Naive thymus-derived CD8-positive, alpha-beta T cell (primary cell): ENCODE results near the gene ZEB2. TPM values are rescaled to one million over a fixed set of nuclear protein-coding genes. Genes with fewer than 3 reads are reported as not detected.

ENCODE experiments used
- ATAC-seq, 2 donors: fragments of 150-1000 bp; cut with Tn5 transposase in 1 of 2; sonication (Bioruptor Pico), chemical (Tn5 transposase) in 1 of 2; 1 replicate in 1 of 2; 2 replicates in 1 of 2; pipeline ENCODE4 v1.10.0; 2021; ENCODE audit warnings: mild to moderate bottlenecking in 2 of 2, moderate library complexity in 2 of 2
- POLR2A ChIA-PET: fragments of 350-600 bp; sonication (Branson Sonifier 250); formaldehyde crosslinking; loops from one replicate; lab custom pipeline; 2021; ENCODE audit warnings: antibody characterized with exemption; lab: Charles Lee
- DNase-seq, 10 donors: peaks; one replicate each; pipeline versions ENCODE4 v3.0.0 to v3.0.0-alpha.2; 2020 to 2022
- H3K27ac Mint-ChIP-seq, 10 donors: one replicate each; pipeline ENCODE4 v1.8.0; 2020 to 2022; ENCODE audit warnings: mild to moderate bottlenecking in 10 of 10, mixed read lengths in 10 of 10, moderate library complexity in 4 of 10, inconsistent platforms in 1 of 10
- H3K27me3 Mint-ChIP-seq, 5 donors: one replicate each; pipeline ENCODE4 v1.8.0; 2021 to 2022; ENCODE audit warnings: mixed read lengths in 5 of 5
- H3K36me3 Mint-ChIP-seq, 3 donors: one replicate each; pipeline ENCODE4 v1.8.0; 2020 to 2022; ENCODE audit warnings: mixed read lengths in 3 of 3, mild to moderate bottlenecking in 2 of 3, inconsistent platforms in 1 of 3
- H3K4me1 Mint-ChIP-seq, 4 donors: one replicate each; pipeline ENCODE4 v1.8.0; 2021 to 2022; ENCODE audit warnings: mixed read lengths in 4 of 4
- H3K4me3 Mint-ChIP-seq, 10 donors: one replicate each; pipeline ENCODE4 v1.8.0; 2020 to 2022; ENCODE audit warnings: mild to moderate bottlenecking in 10 of 10, mixed read lengths in 10 of 10, moderate library complexity in 6 of 10, inconsistent platforms in 1 of 10
- H3K9me3 Mint-ChIP-seq, 9 donors: one replicate each; pipeline ENCODE4 v1.8.0; 2020 to 2022; ENCODE audit warnings: mixed read lengths in 9 of 9, mild to moderate bottlenecking in 3 of 9, inconsistent platforms in 1 of 9, moderate library complexity in 1 of 9
- polyA plus RNA-seq, 3 donors: library from polyadenylated mRNA; unstranded; fragments of 300-500 nt; fragmentation: Illumina TruSeq; gene quantifications; one replicate each; pipeline ENCODE4 v1.2.3, GENCODE V29; 2021
- total RNA-seq, 8 experiments: library from RNA in 2 of 8; stranded (reverse) in 2 of 8; gene quantifications; one replicate each; pipeline ENCODE4 v1.2.3 and lab custom pipeline; 2021 to 2026

The ZEB2 gene
- total and polyA plus RNA-seq, 5 experiments from 2014 or later, result 0.08 to 18.8 (median 8.2) TPM

- POLR2A ChIA-PET, result no interaction called here
- H3K27ac Mint-ChIP-seq, result peak overlapping the region in 2 of 10 donors; percentile 42 to 65
- ATAC-seq (no peak), DNase-seq (no peak)
- H3K36me3 Mint-ChIP-seq, result no peaks in the 10 kb centered on the region
- H3K9me3 Mint-ChIP-seq, result no peaks in the 10 kb centered on the region
- H3K4me3 Mint-ChIP-seq, result peak overlapping the region in 1 of 10 donors; percentile 1
- H3K27me3 Mint-ChIP-seq, result peaks cover 0 to 4% (median 3%) of the 10 kb centered on the region in 5 donors
- peaks cover 0 to 16% (median 6%) of the 10 kb centered on the region in 4 donors for H3K4me1 Mint-ChIP-seq
These were observed 49.1 kb downstream of the ZEB2 start for GRCh38 chr2:144470816-144471215.

GRCh38 chr2:144470334-144470733 lies 49.6 kb downstream of the ZEB2 start:
- Mint-ChIP-seq H3K9me3 (no peaks in the 10 kb centered on the region), H3K4me1 (peaks cover 0 to 15% (median 6%) of the 10 kb centered on the region in 4 donors), H3K27ac (peak overlapping the region in 2 of 10 donors; percentile 20 to 42), H3K4me3 (no peak overlapping the region), H3K36me3 (no peaks in the 10 kb centered on the region), H3K27me3 (peaks cover 0 to 4% (median 3%) of the 10 kb centered on the region in 5 donors)
- DNase-seq, result no peak
- no peak for ATAC-seq
- POLR2A ChIA-PET, result no interaction called here

GRCh38 chr2:144469798-144470197 lies 50.1 kb downstream of the ZEB2 start:
- H3K4me1 Mint-ChIP-seq, result peaks cover 0 to 12% (median 6%) of the 10 kb centered on the region in 4 donors
- peaks cover 0 to 4% (median 3%) of the 10 kb centered on the region in 5 donors for H3K27me3 Mint-ChIP-seq
- no peaks in the 10 kb centered on the region for H3K9me3 Mint-ChIP-seq
- H3K27ac Mint-ChIP-seq, result peak overlapping the region in 1 of 10 donors; percentile 20
- ATAC-seq (no peak), DNase-seq (no peak)
- H3K36me3 Mint-ChIP-seq, result no peaks in the 10 kb centered on the region
- POLR2A ChIA-PET, result no interaction called here
- no peak overlapping the region for H3K4me3 Mint-ChIP-seq

- Mint-ChIP-seq H3K36me3 (no peaks in the 10 kb centered on the region), H3K4me1 (peaks cover 0 to 12% (median 6%) of the 10 kb centered on the region in 4 donors), H3K27me3 (peaks cover 0 to 4% (median 3%) of the 10 kb centered on the region in 5 donors), H3K9me3 (no peaks in the 10 kb centered on the region), H3K4me3 (no peak overlapping the region), H3K27ac (peak overlapping the region in 1 of 10 donors; percentile 84)
- POLR2A ChIA-PET, result no interaction called here
- DNase-seq (no peak), ATAC-seq (no peak)
These were observed 50.9 kb downstream of the ZEB2 start for GRCh38 chr2:144468823-144469595.

GRCh38 chr2:144467502-144468137 lies 52.3 kb downstream of the ZEB2 start:
- Mint-ChIP-seq H3K27me3 (peaks cover 0 to 4% (median 3%) of the 10 kb centered on the region in 5 donors), H3K9me3 (no peaks in the 10 kb centered on the region), H3K27ac (peak overlapping the region in 4 of 10 donors; percentile 1 to 84 (median 23)), H3K4me3 (peak overlapping the region in 1 of 10 donors; percentile 64), H3K36me3 (no peaks in the 10 kb centered on the region), H3K4me1 (peaks cover 0 to 13% (median 6%) of the 10 kb centered on the region in 4 donors)
- ATAC-seq (no peak), DNase-seq (no peak)
- POLR2A ChIA-PET, result no interaction called here

- Mint-ChIP-seq H3K9me3 (no peaks in the 10 kb centered on the region), H3K27ac (peak overlapping the region in 1 of 10 donors; percentile 86), H3K27me3 (peaks cover 0 to 4% (median 3%) of the 10 kb centered on the region in 5 donors), H3K36me3 (no peaks in the 10 kb centered on the region), H3K4me1 (peaks cover 0 to 22% (median 6%) of the 10 kb centered on the region in 4 donors), H3K4me3 (no peak overlapping the region)
- DNase-seq (no peak), ATAC-seq (no peak)
- POLR2A ChIA-PET, result no interaction called here
These were observed 53.3 kb downstream of the ZEB2 start for GRCh38 chr2:144466637-144467036.

- H3K9me3 Mint-ChIP-seq, result no peaks in the 10 kb centered on the region
- ATAC-seq, result no peak
- H3K36me3 Mint-ChIP-seq, result no peaks in the 10 kb centered on the region
- no peak for DNase-seq
- no peak overlapping the region for H3K4me3 Mint-ChIP-seq
- peaks cover 0 to 4% (median 3%) of the 10 kb centered on the region in 5 donors for H3K27me3 Mint-ChIP-seq
- H3K4me1 Mint-ChIP-seq, result peaks cover 0 to 29% (median 5%) of the 10 kb centered on the region in 4 donors
- peak overlapping the region in 2 of 10 donors; percentile 45 to 86 for H3K27ac Mint-ChIP-seq
- POLR2A ChIA-PET, result no interaction called here
These were observed 54.2 kb downstream of the ZEB2 start for GRCh38 chr2:144465749-144466148.

GRCh38 chr2:144464730-144465129 lies 55.2 kb downstream of the ZEB2 start:
- no peak for DNase-seq
- Mint-ChIP-seq H3K9me3 (no peaks in the 10 kb centered on the region), H3K4me1 (peaks cover 0 to 36% (median 5%) of the 10 kb centered on the region in 4 donors), H3K27me3 (peaks cover 0 to 4% (median 3%) of the 10 kb centered on the region in 5 donors), H3K4me3 (no peak overlapping the region), H3K27ac (peak overlapping the region in 1 of 10 donors; percentile 86), H3K36me3 (no peaks in the 10 kb centered on the region)
- no peak for ATAC-seq
- POLR2A ChIA-PET, result no interaction called here

- Mint-ChIP-seq H3K9me3 (no peaks in the 10 kb centered on the region), H3K36me3 (no peaks in the 10 kb centered on the region), H3K4me3 (no peak overlapping the region), H3K27ac (peak overlapping the region in 1 of 10 donors; percentile 87), H3K27me3 (peaks cover 0 to 4% (median 2%) of the 10 kb centered on the region in 5 donors), H3K4me1 (peaks cover 0 to 46% (median 4%) of the 10 kb centered on the region in 4 donors)
- DNase-seq (no peak), ATAC-seq (no peak)
- POLR2A ChIA-PET, result no interaction called here
These were observed 56.7 kb downstream of the ZEB2 start for GRCh38 chr2:144463266-144463665.

GRCh38 chr2:144462266-144462665 lies 57.7 kb downstream of the ZEB2 start:
- H3K4me1 Mint-ChIP-seq, result peaks cover 0 to 50% (median 3%) of the 10 kb centered on the region in 4 donors
- peak overlapping the region in 2 of 10 donors; percentile 39 to 87 for H3K27ac Mint-ChIP-seq

GRCh38 chr2:144461308-144461766 lies 58.6 kb downstream of the ZEB2 start:
- Mint-ChIP-seq H3K27ac (peak overlapping the region in 2 of 10 donors; percentile 26 to 87), H3K36me3 (no peaks in the 10 kb centered on the region), H3K4me1 (peaks cover 0 to 57% (median 2%) of the 10 kb centered on the region in 4 donors), H3K4me3 (no peak overlapping the region), H3K27me3 (peaks cover 0 to 14% (median 3%) of the 10 kb centered on the region in 5 donors), H3K9me3 (no peaks in the 10 kb centered on the region)
- POLR2A ChIA-PET, result no interaction called here
- no peak for ATAC-seq
- DNase-seq, result no peak

More at GRCh38 chr2:144462266-144462665, 57.7 kb downstream of the ZEB2 start:
- peaks cover 0 to 6% (median 2%) of the 10 kb centered on the region in 5 donors for H3K27me3 Mint-ChIP-seq
- DNase-seq (no peak), ATAC-seq (no peak)
- POLR2A ChIA-PET, result no interaction called here
- H3K9me3 Mint-ChIP-seq, result no peaks in the 10 kb centered on the region
- H3K4me3 Mint-ChIP-seq, result no peak overlapping the region
- no peaks in the 10 kb centered on the region for H3K36me3 Mint-ChIP-seq

GRCh38 chr2:144460727-144461307 lies 59.1 kb downstream of the ZEB2 start:
- no peak for ATAC-seq
- Mint-ChIP-seq H3K27me3 (peaks cover 0 to 17% (median 2%) of the 10 kb centered on the region in 5 donors), H3K4me1 (peaks cover 0 to 61% (median 2%) of the 10 kb centered on the region in 4 donors), H3K9me3 (no peaks in the 10 kb centered on the region), H3K36me3 (no peaks in the 10 kb centered on the region), H3K4me3 (no peak overlapping the region), H3K27ac (peak overlapping the region in 1 of 10 donors; percentile 90)
- DNase-seq, result no peak
- POLR2A ChIA-PET, result no interaction called here
